GM23248 (cell line): ENCODE measurements around the gene SGPL1.

Experiments
- EZH2 ChIP-seq: fragments of 200-600 bp; sonication (generic); IDR thresholded peaks from 2 replicates; pipeline ENCODE4 v1.6.1; 2018; ENCODE audit warnings: antibody characterized with exemption, mild to moderate bottlenecking; ENCODE audit not compliant: insufficient read depth, poor library complexity, severe bottlenecking
- EZH2phosphoT487 ChIP-seq: fragments of 200-600 bp; sonication (generic); IDR thresholded peaks from 2 replicates; pipeline ENCODE4 v1.6.1; 2018; ENCODE audit warnings: antibody characterized with exemption, moderate library complexity, mild to moderate bottlenecking, low read depth; ENCODE audit not compliant: insufficient read depth

DNA sequence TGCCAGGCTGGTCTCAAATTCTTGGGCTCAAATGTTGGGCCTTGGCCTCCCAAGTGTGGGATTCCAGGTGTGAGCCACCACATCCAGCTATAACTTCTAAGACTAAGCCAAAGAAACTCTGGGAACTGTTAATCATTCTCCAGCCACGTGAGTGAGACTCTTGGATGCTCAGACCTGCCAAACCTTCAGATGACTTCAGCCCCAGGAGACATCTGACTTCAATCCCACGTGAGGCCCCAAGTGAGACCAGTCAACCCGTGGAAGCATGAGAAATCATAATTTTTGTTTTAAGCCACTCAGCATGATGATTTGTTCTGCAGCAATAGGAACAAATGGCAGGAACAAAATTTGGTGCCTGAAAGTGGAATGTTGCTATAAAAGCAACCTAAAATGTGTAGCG, 76.9 kb downstream of the SGPL1 start:
- no peak for TF ChIP-seq EZH2
- TF ChIP-seq EZH2phosphoT487, result no peak
